Stimulated activated CD4-positive, alpha-beta T cell treated with anti-CD3 and anti-CD28 coated beads, Interleukin-12 subunit alpha, Interleukin-12 subunit beta, amount 100 ng/mL, for 24 hours (primary cell): ENCODE measurements around the gene CORO7.
A peak's percentile ranks its signal among the peaks of the same experiment; 100 is the strongest.

Experiments used
- DNase-seq, 2 experiments: peaks; one replicate each; pipeline ENCODE4 v3.0.0-alpha.2; 2020; ENCODE audit warnings: low read depth in 2 of 2

Gene CORO7

GRCh38 chr16:4321286-4322120 lies 94.9 kb downstream of the CORO7 start:
- DNase-seq, result no peak

- DNase-seq, result no peak
Observed at GRCh38 chr16:4320571-4321137, 95.7 kb downstream of the CORO7 start.

GRCh38 chr16:4319454-4320421 lies 96.7 kb downstream of the CORO7 start:
- peak in 1 of 2 experiments; percentile 43 for DNase-seq

- no peak for DNase-seq
Observed at GRCh38 chr16:4318967-4319366, 97.4 kb downstream of the CORO7 start.

- no peak for DNase-seq
Observed at GRCh38 chr16:4318451-4318910, 97.9 kb downstream of the CORO7 start.

GRCh38 chr16:4317532-4318450 lies 98.6 kb downstream of the CORO7 start:
- DNase-seq, result no peak

- no peak for DNase-seq
Observed at GRCh38 chr16:4316864-4317531, 99.4 kb downstream of the CORO7 start.

GRCh38 chr16:4316108-4316863 lies 100.1 kb downstream of the CORO7 start:
- DNase-seq, result no peak

- DNase-seq, result no peak
Observed at GRCh38 chr16:4315186-4316107, 100.9 kb downstream of the CORO7 start, which contains the start of gene GLIS2. TSS of gene GLIS2 (plus strand) at chr16:4316067. CDS start at chr16:4332281, 16,214 bp downstream.

GRCh38 chr16:4314532-4315185 lies 101.7 kb downstream of the CORO7 start:
- DNase-seq, result no peak

- no peak for DNase-seq
Observed at GRCh38 chr16:4313563-4314531, 102.5 kb downstream of the CORO7 start.

GRCh38 chr16:4309833-4310266 lies 106.5 kb downstream of the CORO7 start:
- peak in 1 of 2 experiments; percentile 37 for DNase-seq

- no peak for DNase-seq
Observed at GRCh38 chr16:4309102-4309832, 107.1 kb downstream of the CORO7 start.

GRCh38 chr16:4307215-4308037 lies 109.0 kb downstream of the CORO7 start:
- peak; percentile 86 to 87 for DNase-seq
